ENCODE measurements around the gene CARD8. TPM values are rescaled to one million over a fixed set of nuclear protein-coding genes. Genes with fewer than 3 reads are reported as not detected.

The CARD8 gene
- total and polyA plus RNA-seq, 2 experiments from 2014 or later: 16.6 to 17.1 TPM

- H3K9me3 Mint-ChIP-seq: peaks cover 7% of the 10 kb centered on the region
- peaks cover 60% of the 10 kb centered on the region for H3K36me3 Mint-ChIP-seq (ENCODE audit: low read depth)
- H3K9me2 ChIP-seq (ENCODE audit: insufficient read depth): no peaks in the 10 kb centered on the region
Measured at GRCh38 chr19:48175578-48175977, 80.1 kb downstream of the CARD8 start.

GRCh38 chr19:48174445-48175030, 81.2 kb downstream of the CARD8 start:
- H3K4me3 Mint-ChIP-seq: no peak overlapping the region
- H3K4me2 ChIP-seq: no peak overlapping the region
- no peaks in the 10 kb centered on the region for H3K9me2 ChIP-seq (ENCODE audit: insufficient read depth)
- H3F3A ChIP-seq (replicated peaks; ENCODE audit: low read depth): no peaks in the 10 kb centered on the region
- no peaks in the 10 kb centered on the region; the same call in 2 of the 3 replicates for H3K9me3 Mint-ChIP-seq
- no peak for DNase-seq (ENCODE audit: low spot score)
- H3K27ac Mint-ChIP-seq: peak overlapping the region; percentile 30; the same call in 1 of the 2 replicates
- no peak for ATAC-seq
- H3K27me3 Mint-ChIP-seq (ENCODE audit: insufficient read depth, low read depth, poor library complexity): peaks cover 13% of the 10 kb centered on the region
- peaks cover 4% of the 10 kb centered on the region; the same call in 1 of the 2 replicates for H4K20me1 ChIP-seq (replicated peaks; ENCODE audit: insufficient read depth)
- H2AFZ ChIP-seq: no peak overlapping the region
- H3K36me3 ChIP-seq (ENCODE audit: insufficient read depth): peaks cover 21% of the 10 kb centered on the region
- TF ChIP-seq ZNF462 (CRISPR knock-in tag; IDR thresholded peaks at IDR 0.05): no peak
- no peak for TF ChIP-seq STAT1 (IDR thresholded peaks at IDR 0.05; ENCODE audit: unreplicated experiment)
- no peak for TF ChIP-seq POLR2AphosphoS5 (IDR thresholded peaks at IDR 0.05; ENCODE audit: low read depth)
- TF ChIP-seq REST (IDR thresholded peaks at IDR 0.05; ENCODE audit: unreplicated experiment): no peak
- TF ChIP-seq EZH2 (IDR thresholded peaks at IDR 0.05; ENCODE audit: low read depth, unreplicated experiment): no peak
- no peak for TF ChIP-seq CTCF (conservative IDR thresholded peaks at IDR 0.05; ENCODE audit: low read depth in 2 of 2)
- no peak for TF ChIP-seq ZNF114 (CRISPR knock-in tag; IDR thresholded peaks at IDR 0.05)
- no peak for TF ChIP-seq CREB1 (CRISPR knock-in tag; IDR thresholded peaks at IDR 0.05; ENCODE audit: low read depth)
- H3K36me3 Mint-ChIP-seq (ENCODE audit: low read depth): peaks cover 49% of the 10 kb centered on the region
- peaks cover 7% of the 10 kb centered on the region for H3K4me1 Mint-ChIP-seq
- H3K27me3 ChIP-seq (ENCODE audit: insufficient read depth): no peaks in the 10 kb centered on the region
- no peak overlapping the region for H3K4me3 ChIP-seq
- no peak overlapping the region for H3K27ac ChIP-seq (ENCODE audit: low read depth)
- H3K4me1 ChIP-seq (ENCODE audit: insufficient read depth): peaks cover 5% of the 10 kb centered on the region
- peaks cover 17% of the 10 kb centered on the region for H3K79me2 ChIP-seq (replicated peaks; ENCODE audit: insufficient read depth)

More at GRCh38 chr19:48175578-48175977, 80.1 kb downstream of the CARD8 start:
- no peak overlapping the region for H3K27ac ChIP-seq (ENCODE audit: low read depth)
- no peak overlapping the region for H2AFZ ChIP-seq
- ATAC-seq (no peak), DNase-seq (ENCODE audit: low spot score) (no peak)
- H3K4me3 ChIP-seq: no peak overlapping the region
- peaks cover 7% of the 10 kb centered on the region for H3K4me1 Mint-ChIP-seq
- no peak overlapping the region for H3K27ac Mint-ChIP-seq
- peaks cover 21% of the 10 kb centered on the region for H3K36me3 ChIP-seq (ENCODE audit: insufficient read depth)
- H3K4me1 ChIP-seq (ENCODE audit: insufficient read depth): peaks cover 5% of the 10 kb centered on the region
- H3K27me3 Mint-ChIP-seq (ENCODE audit: insufficient read depth, low read depth, poor library complexity): peaks cover 13% of the 10 kb centered on the region
- no peak overlapping the region for H3K4me2 ChIP-seq
- H3K79me2 ChIP-seq (replicated peaks; ENCODE audit: insufficient read depth): peaks cover 17% of the 10 kb centered on the region
- H3K4me3 Mint-ChIP-seq: no peak overlapping the region
- H4K20me1 ChIP-seq (replicated peaks; ENCODE audit: insufficient read depth): peaks cover 4% of the 10 kb centered on the region; the same call in 1 of the 2 replicates
- no peaks in the 10 kb centered on the region for H3K27me3 ChIP-seq (ENCODE audit: insufficient read depth)
- H3F3A ChIP-seq (replicated peaks; ENCODE audit: low read depth): no peaks in the 10 kb centered on the region
- TF ChIP-seq CREB1 (CRISPR knock-in tag; IDR thresholded peaks at IDR 0.05; ENCODE audit: low read depth): no peak
- TF ChIP-seq JUNB (IDR thresholded peaks at IDR 0.05; ENCODE audit: unreplicated experiment): no peak
- no peak for TF ChIP-seq ZNF331 (CRISPR knock-in tag; IDR thresholded peaks at IDR 0.05; ENCODE audit: low read depth)

Data from GM23338 (cell line).